Stimulated activated CD8-positive, alpha-beta memory T cell treated with anti-CD3 and anti-CD28 coated beads, Interleukin-15, amount 100 ng/mL, for 1 hour (primary cell): ENCODE measurements around the gene ANKRD35.
"Not testable (repeated sequence)": the region's sequence is repeated elsewhere in the genome, so short reads cannot be mapped to it uniquely, and the experiment has no call there.

Experiments
- DNase-seq: peaks from one replicate; pipeline ENCODE4 v3.0.0-alpha.2; 2020; ENCODE audit warnings: low read depth

The ANKRD35 gene

DNA sequence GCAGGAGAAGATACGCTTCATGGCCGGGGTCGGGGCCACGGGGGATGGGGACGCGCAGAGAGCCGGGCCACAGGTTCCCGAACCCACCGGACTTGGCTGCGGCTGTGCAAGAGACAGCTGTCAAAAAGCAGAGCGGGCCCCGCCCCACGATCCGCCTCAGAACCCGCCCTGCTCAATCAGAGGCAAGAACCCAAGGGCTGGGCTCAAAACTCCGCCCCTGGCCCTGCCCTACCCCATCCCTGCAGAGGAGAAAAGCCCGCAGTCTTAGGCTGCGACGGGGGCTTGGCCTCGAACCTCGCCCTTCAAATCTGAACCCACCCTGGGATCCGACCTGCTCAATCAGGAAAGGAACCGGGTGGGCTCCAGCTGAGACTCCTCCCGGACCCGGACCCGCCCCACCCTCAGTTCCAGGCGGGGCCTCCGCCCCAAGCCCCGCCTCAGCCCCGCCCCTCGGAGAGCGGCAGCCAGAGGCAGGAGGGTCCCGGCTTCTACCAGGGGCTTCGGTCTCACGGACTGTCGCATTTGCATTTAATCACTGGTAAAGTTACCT is at the start of gene ANKRD35:
ANKRD35 (minus strand) TSS at position 129 of the 550 bp plus-strand sequence; CDS start at position 21, 108 bp downstream.
- peak; percentile 73 for DNase-seq

- DNase-seq = not testable (repeated sequence)
These were observed 46.9 kb upstream of the ANKRD35 start for GRCh38 chr1:145932522-145933009.

GRCh38 chr1:145927916-145928643 is 42.4 kb upstream of the ANKRD35 start:
- no peak for DNase-seq

DNA sequence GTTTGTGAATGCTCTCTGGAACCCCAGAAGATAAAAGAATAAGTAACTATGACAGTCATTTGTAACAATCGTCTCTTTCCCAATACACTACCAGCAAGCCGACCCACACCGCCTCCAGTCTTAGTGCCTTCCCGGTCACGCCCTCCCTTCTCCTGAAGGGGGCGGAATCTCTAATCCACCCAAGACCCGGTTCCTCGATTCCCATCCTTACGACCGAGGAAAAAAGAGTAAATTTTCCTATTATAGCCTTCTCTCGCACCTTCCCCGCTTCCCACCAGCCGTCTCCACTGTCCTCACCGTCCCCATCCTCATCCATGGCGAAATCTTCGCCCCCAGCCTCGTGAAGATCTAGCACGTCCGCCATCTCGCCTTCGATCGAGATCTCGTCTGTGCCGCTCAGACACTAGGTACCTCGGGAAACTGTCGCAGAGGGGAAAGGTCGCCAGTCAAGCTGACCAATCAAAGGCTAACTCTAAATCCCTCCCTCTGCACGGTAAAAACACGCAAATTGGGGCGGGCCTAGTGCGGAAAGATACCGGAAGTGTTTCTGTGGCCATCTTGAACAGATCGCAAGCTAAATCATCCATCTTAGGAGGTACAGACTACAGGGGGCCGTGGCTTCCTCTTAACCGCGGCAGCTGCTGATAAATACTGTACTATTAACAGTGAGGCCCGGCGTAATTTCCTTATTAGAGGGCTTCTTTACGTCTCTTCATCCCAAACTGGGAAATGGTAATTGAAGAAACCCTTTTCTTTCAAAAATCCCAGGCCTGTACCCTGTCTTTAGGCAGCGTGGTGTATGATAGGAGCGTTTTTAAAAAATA is 41.6 kb upstream of the ANKRD35 start, which contains the start of gene RBM8A:
RBM8A (minus strand) TSS at position 422 of the 824 bp plus-strand sequence; CDS start at position 364, 58 bp downstream.
- DNase-seq = peak; percentile 83

DNA sequence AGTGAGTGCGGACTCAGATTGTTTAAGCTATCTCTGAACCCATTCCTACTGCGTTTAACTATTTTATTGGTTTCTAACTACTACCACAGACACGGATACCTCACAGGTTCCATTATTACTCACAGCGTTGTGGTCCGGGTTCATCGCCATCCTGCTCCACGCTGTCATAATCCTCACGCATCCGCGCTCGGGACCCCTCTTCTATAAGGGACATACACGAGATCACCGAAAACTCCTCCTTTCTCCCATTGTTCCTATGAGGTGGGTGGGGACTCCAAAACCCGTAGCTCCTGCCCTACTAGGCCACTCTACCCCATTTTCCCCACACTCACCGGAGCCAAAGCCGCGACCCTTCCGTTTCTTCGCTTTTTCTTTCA is 41.0 kb upstream of the ANKRD35 start:
- DNase-seq = no peak

GRCh38 chr1:145922266-145922665 is 36.6 kb upstream of the ANKRD35 start:
- no peak for DNase-seq

GRCh38 chr1:145920297-145920696 is 34.6 kb upstream of the ANKRD35 start:
- DNase-seq = not testable (repeated sequence)

DNA sequence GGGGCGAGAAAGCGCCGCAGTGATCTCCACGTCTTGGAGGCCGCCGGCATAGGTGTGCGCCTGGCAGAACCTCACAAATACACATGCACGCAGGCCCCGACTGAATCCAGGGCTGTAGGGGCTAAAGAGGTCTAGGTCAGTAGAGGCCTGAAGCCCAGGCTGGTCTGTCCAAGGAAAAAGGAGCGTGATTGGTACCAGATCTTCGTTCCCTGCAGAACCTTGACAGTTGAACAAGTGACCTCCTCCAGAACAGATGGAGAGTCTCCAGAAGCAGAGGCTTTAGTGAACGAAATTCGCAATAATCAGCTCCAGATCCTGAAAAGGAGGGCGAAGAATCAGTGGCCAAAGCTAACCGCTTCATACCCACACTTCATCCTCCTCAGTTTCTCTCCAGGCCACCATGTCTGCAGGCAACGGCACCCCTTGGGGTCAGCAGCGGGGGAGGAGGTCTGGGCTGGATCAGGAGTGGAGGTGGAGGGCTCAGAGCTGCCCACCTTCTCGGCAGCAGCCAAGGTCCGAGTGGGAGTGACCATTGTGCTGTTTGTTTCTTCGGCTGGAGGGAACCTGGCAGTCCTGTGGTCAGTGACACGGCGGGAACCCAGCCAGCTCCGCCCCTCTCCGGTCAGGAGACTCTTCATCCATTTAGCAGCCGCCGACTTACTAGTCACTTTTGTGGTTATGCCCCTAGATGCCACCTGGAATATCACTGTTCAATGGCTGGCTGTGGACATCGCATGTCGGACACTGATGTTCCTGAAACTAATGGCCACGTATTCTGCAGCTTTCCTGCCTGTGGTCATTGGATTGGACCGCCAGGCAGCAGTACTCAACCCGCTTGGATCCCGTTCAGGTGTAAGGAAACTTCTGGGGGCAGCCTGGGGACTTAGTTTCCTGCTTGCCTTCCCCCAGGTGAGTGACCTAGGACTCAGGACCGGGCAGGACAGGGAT is 33.6 kb upstream of the ANKRD35 start:
- no peak for DNase-seq

GRCh38 chr1:145918144-145918991 is 32.7 kb upstream of the ANKRD35 start, which contains the start of gene PEX11B:
Gene PEX11B (minus strand): TSS chr1:145918717. CDS start chr1:145918688, 29 bp downstream.
- peak; percentile 89 for DNase-seq

DNA sequence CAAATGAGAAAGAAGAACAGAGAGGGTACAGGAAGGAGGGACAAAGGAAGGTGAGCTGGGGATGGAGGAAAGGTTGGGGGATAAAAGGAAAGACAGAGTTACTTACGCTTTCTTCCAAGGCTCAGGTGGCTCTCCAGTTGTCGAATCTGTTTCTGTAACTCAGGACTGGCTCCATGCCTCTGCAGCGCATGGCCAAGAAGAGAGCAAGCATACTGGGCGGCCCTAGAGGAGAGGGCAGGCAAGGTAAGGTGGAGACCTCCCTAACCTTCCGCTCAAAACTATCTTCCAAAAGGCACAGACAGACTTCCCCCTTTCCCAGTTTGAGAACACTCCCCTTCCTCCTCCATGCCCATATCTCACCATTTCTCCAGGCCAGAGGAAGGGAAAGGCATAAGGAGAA is 31.9 kb upstream of the ANKRD35 start:
- DNase-seq = no peak

- DNase-seq = no peak
These were observed 31.1 kb upstream of the ANKRD35 start for GRCh38 chr1:145916745-145917144.

- no peak for DNase-seq
These were observed 26.5 kb upstream of the ANKRD35 start for GRCh38 chr1:145912128-145912641.

DNA sequence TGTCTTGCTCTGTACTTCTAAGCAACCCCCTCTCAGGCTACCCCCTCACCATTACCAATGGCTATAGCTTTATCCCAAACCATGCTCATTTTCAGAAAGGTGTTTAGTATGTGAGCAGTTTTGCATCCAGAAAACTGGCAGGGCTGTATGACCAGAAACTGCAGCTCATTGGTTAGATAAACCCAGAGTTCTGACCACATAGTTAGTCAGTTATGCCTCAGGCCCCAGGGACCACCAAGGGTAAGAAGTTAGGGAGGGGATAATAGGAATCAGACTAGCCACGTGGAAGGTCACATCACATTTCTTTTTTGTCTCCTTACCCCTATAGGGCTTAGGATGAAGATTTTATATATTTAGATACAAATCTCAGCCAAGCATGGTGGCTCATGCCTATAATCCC is 23.0 kb upstream of the ANKRD35 start:
- no peak for DNase-seq

GRCh38 chr1:145906954-145907753 is 21.5 kb upstream of the ANKRD35 start:
- DNase-seq = no peak

DNA sequence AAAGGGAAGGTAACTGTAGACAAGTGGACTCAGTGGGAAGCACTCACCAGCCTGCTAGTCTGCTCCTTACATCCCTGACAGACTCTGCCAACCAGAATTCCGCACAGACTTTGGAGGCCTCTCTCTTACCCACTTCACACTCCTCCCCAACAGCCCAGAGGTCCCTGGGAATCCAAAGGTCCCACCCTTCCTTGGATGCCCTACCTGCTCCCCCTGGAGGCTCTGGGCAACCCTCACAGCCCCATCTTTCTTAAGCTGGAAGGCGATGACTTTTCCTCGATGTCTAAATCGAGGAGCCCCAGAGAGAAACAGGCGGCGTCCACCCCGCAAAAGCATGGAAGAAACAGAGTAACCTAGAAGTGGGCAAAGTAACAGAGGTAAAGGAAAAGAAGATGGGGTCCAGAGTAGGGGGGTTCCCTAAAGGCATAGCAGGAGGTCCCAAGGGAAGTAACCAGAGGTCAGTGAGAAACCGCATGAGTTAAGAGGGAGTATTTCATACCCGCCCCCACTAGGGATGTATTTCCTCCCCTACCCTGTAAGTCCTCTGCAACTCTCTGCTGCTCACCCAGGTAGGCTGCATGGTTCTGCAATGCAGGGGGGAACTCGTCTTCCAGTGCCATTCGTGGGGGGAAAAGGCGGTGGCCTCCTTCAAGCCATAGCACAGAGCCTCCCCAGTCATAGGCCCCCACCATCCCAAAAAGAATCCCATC is 15.8 kb upstream of the ANKRD35 start:
- DNase-seq = no peak

DNA sequence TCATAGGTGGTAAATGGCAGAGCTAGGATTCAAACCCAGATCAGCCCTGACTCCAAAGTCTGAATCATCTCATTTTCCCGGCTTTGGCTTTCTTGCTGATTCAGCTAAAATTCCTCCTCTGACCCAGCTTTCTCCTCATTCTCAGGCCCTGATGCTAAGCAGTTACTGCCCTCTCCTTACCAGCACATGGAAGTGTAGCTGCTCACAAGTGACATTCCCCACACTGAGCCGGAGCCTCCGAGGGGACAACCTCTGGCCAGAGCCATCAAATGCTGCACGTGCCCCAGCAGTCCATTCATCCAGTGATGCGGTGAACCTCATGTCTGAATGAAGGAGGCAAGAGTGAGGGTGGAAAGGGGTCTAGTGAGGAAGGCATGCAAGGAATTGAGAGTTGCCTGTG is 13.1 kb upstream of the ANKRD35 start:
- DNase-seq = no peak

GRCh38 chr1:145897969-145898368 is 12.3 kb upstream of the ANKRD35 start:
- DNase-seq = no peak

DNA sequence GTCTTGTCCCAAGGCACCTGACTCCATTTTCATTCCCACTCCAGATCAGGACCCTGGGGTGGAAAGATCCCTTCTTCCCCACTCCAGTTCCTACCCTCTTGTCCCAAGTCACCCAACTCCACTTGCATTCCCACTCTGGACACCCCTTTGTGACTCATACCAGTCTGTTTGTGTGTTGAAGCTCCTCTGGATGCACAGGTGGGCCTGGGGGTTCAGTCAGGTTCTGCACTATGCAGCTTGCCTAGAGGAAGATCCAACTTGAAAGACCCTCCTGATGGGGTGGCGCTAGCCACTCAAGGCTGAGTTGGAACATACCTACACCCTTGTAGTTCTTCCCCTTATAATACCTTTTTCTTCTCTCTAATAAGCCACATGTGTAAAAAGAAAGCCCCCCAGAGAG is 9.8 kb upstream of the ANKRD35 start:
- no peak for DNase-seq
